ENCODE results near the gene TESPA1. TPM values are rescaled to one million over a fixed set of nuclear protein-coding genes. Genes with fewer than 3 reads are reported as not detected.

The TESPA1 gene
- total and polyA plus RNA-seq, 9 of the 15 experiments (the other 6 are each of a cell fraction or from before 2014, with no cell fraction given): 0.72 to 7.1 (median 2.4) TPM

GRCh38 chr12:54975875-54976274, 8.7 kb downstream of the TESPA1 start (continued):
- no peak for TF ChIP-seq TRIM25 (IDR thresholded peaks at IDR 0.05; ENCODE audit: borderline replicate concordance)
- TF ChIP-seq CCAR2 (IDR thresholded peaks at IDR 0.05; ENCODE audit: low read depth, low read length): no peak
- no peak for TF ChIP-seq ZFX (CRISPR knock-in tag; IDR thresholded peaks at IDR 0.05)
- peak; percentile 31; the same call in 1 of the 2 replicates for TF ChIP-seq TCF3 (CRISPR knock-in tag; IDR thresholded peaks at IDR 0.05)
- TF ChIP-seq PKNOX1 (IDR thresholded peaks at IDR 0.05): no peak
- no peak for TF ChIP-seq ZNF695 (CRISPR knock-in tag; IDR thresholded peaks at IDR 0.05)
- TF ChIP-seq TGIF2 (CRISPR knock-in tag; IDR thresholded peaks at IDR 0.05): no peak
- TF ChIP-seq CBX8 (IDR thresholded peaks at IDR 0.05; ENCODE audit: borderline replicate concordance, extremely low read depth, low read depth, low read length, poor library complexity, severe bottlenecking): no peak
- no peak for TF ChIP-seq FOSL1 (tag; conservative IDR thresholded peaks at IDR 0.05)
- peak; percentile 49; the same call in 1 of the 2 replicates for TF ChIP-seq TAL1 (IDR thresholded peaks at IDR 0.05)
- TF ChIP-seq RAD21 (CRISPR knock-in tag; conservative IDR thresholded peaks at IDR 0.05 in 1 of 2, IDR thresholded peaks at IDR 0.05 in 1 of 2): 0 out of 4 replicates have a peak, but pooled peaks of 1 of the 2 experiments have one; percentile 4
- TF ChIP-seq UBTF (IDR thresholded peaks at IDR 0.05; ENCODE audit: borderline replicate concordance in 1 of 2, low read depth in 2 of 2, low read length in 2 of 2): no peak
- TF ChIP-seq HIVEP1 (CRISPR knock-in tag; IDR thresholded peaks at IDR 0.05): no peak
- no peak for TF ChIP-seq BACH1 (tag; IDR thresholded peaks at IDR 0.05)
- TF ChIP-seq GTF2E2 (tag; IDR thresholded peaks at IDR 0.05): no peak
- no peak for TF ChIP-seq PHF21A (IDR thresholded peaks at IDR 0.05; ENCODE audit: borderline replicate concordance, low read depth)
- TF ChIP-seq MLLT1 (IDR thresholded peaks at IDR 0.05): no peak
- TF ChIP-seq RBBP5 (IDR thresholded peaks at IDR 0.05; ENCODE audit: borderline replicate concordance, insufficient read depth, low read length, poor library complexity, severe bottlenecking): no peak
- no peak for TF ChIP-seq MYBL2 (IDR thresholded peaks at IDR 0.05; ENCODE audit: low read depth)
- TF ChIP-seq MYBL2 (CRISPR knock-in tag; IDR thresholded peaks at IDR 0.05; ENCODE audit: borderline replicate concordance): no peak
